ENCODE results near the gene DHX15.

- TF ChIP-seq, protein P1, sequence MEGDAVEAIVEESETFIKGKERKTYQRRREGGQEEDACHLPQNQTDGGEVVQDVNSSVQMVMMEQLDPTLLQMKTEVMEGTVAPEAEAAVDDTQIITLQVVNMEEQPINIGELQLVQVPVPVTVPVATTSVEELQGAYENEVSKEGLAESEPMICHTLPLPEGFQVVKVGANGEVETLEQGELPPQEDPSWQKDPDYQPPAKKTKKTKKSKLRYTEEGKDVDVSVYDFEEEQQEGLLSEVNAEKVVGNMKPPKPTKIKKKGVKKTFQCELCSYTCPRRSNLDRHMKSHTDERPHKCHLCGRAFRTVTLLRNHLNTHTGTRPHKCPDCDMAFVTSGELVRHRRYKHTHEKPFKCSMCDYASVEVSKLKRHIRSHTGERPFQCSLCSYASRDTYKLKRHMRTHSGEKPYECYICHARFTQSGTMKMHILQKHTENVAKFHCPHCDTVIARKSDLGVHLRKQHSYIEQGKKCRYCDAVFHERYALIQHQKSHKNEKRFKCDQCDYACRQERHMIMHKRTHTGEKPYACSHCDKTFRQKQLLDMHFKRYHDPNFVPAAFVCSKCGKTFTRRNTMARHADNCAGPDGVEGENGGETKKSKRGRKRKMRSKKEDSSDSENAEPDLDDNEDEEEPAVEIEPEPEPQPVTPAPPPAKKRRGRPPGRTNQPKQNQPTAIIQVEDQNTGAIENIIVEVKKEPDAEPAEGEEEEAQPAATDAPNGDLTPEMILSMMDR (IDR thresholded peaks at IDR 0.05; ENCODE audit: low read depth, low read length, poor library complexity, severe bottlenecking) = peak; percentile 47
- no peak for TF ChIP-seq EZH2phosphoT487 (IDR thresholded peaks at IDR 0.05; ENCODE audit: borderline replicate concordance, low read length)
These were observed 69.5 kb downstream of the DHX15 start for GRCh38 chr4:24514808-24515207.
